Erythroblast (primary cell): ENCODE results near the gene IFITM2.

Source experiments
- GATA1 ChIP-seq: IDR thresholded peaks from 2 replicates; pipeline ENCODE4 v1.6.1; 2011; ENCODE audit warnings: low read depth, mild to moderate bottlenecking, control low read depth, low read length, moderate library complexity
- POLR2A ChIP-seq: IDR thresholded peaks from 2 replicates; pipeline ENCODE4 v1.6.1; 2011; ENCODE audit warnings: mild to moderate bottlenecking, low read length

GRCh38 chr11:295351-296170, 12.1 kb upstream of the IFITM2 start:
- no peak for TF ChIP-seq POLR2A
- no peak for TF ChIP-seq GATA1
